Right atrium auricular region (tissue), 2 donors: Measurements from ENCODE around the gene EGFL6. TPM values are rescaled to one million over a fixed set of nuclear protein-coding genes. Genes with fewer than 3 reads are reported as not detected.

Experiments
- DNase-seq: peaks from one replicate; pipeline ENCODE4 v3.0.0-alpha.2; 2019; ENCODE audit warnings: low spot score
- H3K27ac ChIP-seq, 2 donors: fragments of 200-600 bp; sonication (generic); 1 replicate in 1 of 2; 2 replicates in 1 of 2; pipeline ENCODE4 v1.5.1; 2016 to 2019
- H3K27me3 ChIP-seq, 2 donors: fragments of 200-600 bp; sonication (generic); one replicate each; pipeline versions ENCODE4 v1.5.1 to v1.6.0; 2017 to 2019
- H3K36me3 ChIP-seq: fragments of 200-600 bp; sonication (generic); one replicate; pipeline ENCODE4 v1.5.1; 2016
- H3K4me1 ChIP-seq, 2 donors: fragments of 200-600 bp; sonication (generic); one replicate each; pipeline versions ENCODE4 v1.5.1 to v1.6.0; 2017 to 2019
- H3K4me3 ChIP-seq, 2 donors: fragments of 200-600 bp; sonication (generic); 1 replicate in 1 of 2; 2 replicates in 1 of 2; pipeline ENCODE4 v1.5.1; 2017 to 2019; ENCODE audit warnings: mild to moderate bottlenecking in 1 of 2, moderate library complexity in 1 of 2
- H3K9me3 ChIP-seq, 2 donors: fragments of 200-600 bp; sonication (generic); one replicate each; pipeline ENCODE4 v1.5.1; 2019
- total RNA-seq, 2 donors: library from RNA; depleted of rRNA; stranded (reverse); fragments of >200 nt; gene quantifications; one replicate each; pipeline ENCODE4 v1.1.0, GENCODE V29; 2016
- TF ChIP-seq, protein P1 (sequence below), 2 donors: fragments of 200-600 bp; sonication (generic); IDR thresholded peaks; one replicate each; pipeline ENCODE4 v1.5.1; 2019; ENCODE audit warnings: antibody characterized with exemption in 2 of 2

Gene EGFL6
- total RNA-seq, 2 donors from 2014 or later: not detected

DNA sequence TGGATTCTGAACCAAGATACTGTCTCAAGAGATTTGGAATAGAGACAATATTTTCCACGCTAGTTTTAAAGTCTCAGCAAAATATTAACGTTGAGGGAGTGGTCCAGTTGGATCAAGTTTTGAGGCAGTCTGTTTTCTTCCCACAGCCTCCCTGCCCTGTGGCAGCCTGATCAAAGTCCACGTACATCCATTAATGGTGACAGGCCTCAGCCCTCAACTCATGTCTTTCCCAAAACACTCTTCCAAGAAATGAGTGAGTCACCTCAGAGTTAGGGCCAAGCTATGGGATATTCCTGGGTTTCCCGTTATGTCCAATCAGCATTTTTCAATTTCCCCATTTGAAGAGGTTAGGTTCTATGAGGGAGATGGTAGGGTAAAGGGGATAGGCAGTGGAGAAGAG lies 28.5 kb downstream of the EGFL6 start:
- no peaks in the 10 kb centered on the region for H3K4me1 ChIP-seq
- no peak for DNase-seq
- H3K9me3 ChIP-seq: no peaks in the 10 kb centered on the region
- H3K27me3 ChIP-seq: no peaks in the 10 kb centered on the region
- no peaks in the 10 kb centered on the region for H3K36me3 ChIP-seq
- no peak overlapping the region for H3K4me3 ChIP-seq
- no peak overlapping the region for H3K27ac ChIP-seq
- TF ChIP-seq, protein P1, sequence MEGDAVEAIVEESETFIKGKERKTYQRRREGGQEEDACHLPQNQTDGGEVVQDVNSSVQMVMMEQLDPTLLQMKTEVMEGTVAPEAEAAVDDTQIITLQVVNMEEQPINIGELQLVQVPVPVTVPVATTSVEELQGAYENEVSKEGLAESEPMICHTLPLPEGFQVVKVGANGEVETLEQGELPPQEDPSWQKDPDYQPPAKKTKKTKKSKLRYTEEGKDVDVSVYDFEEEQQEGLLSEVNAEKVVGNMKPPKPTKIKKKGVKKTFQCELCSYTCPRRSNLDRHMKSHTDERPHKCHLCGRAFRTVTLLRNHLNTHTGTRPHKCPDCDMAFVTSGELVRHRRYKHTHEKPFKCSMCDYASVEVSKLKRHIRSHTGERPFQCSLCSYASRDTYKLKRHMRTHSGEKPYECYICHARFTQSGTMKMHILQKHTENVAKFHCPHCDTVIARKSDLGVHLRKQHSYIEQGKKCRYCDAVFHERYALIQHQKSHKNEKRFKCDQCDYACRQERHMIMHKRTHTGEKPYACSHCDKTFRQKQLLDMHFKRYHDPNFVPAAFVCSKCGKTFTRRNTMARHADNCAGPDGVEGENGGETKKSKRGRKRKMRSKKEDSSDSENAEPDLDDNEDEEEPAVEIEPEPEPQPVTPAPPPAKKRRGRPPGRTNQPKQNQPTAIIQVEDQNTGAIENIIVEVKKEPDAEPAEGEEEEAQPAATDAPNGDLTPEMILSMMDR (IDR thresholded peaks at IDR 0.05): no peak

DNA sequence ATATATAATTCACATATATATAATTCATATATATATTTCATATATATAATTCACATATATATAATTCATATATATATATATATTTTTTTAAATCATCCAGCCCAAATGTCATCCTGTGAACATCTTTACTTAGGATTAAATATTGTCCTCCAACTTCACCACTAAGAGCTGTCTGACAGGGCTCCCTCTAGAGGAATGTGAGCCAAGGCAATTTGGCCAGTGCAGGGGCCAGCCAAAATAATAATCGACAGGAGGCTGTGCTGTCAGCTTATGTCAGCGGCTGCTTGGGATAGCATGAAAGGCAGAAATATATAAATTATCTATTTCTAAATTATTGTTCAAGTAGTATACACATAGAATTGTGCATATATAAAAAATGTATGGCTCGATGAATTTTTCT lies 29.5 kb downstream of the EGFL6 start:
- H3K27me3 ChIP-seq: no peaks in the 10 kb centered on the region
- no peaks in the 10 kb centered on the region for H3K9me3 ChIP-seq
- H3K4me3 ChIP-seq: no peak overlapping the region
- TF ChIP-seq, protein P1 (IDR thresholded peaks at IDR 0.05): no peak
- no peak for DNase-seq
- H3K36me3 ChIP-seq: no peaks in the 10 kb centered on the region
- H3K4me1 ChIP-seq: no peaks in the 10 kb centered on the region
- no peak overlapping the region for H3K27ac ChIP-seq

DNA sequence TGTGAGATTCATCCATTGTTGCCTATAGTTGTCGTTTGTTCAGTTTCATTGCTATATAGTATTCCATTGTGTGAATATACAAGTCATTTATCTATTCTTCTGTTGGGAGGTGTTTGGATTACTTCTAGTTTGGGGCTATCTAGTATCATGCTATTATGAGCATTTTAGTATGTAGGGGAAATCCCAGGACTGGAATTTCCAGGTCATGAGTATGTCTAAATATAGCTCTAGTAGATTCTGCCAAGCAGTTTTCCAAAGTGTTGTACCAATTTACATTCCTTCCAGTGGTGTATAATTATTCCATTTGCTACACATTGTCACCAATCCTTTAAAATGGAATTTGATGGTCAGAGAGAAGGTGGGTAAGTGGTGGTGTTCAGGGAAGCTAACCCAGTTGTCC lies 30.1 kb downstream of the EGFL6 start:
- Histone ChIP-seq H3K27me3 (no peaks in the 10 kb centered on the region), H3K4me3 (no peak overlapping the region), H3K9me3 (no peaks in the 10 kb centered on the region), H3K36me3 (no peaks in the 10 kb centered on the region), H3K4me1 (no peaks in the 10 kb centered on the region), H3K27ac (no peak overlapping the region)
- DNase-seq: no peak
- TF ChIP-seq, protein P1 (IDR thresholded peaks at IDR 0.05): no peak

DNA sequence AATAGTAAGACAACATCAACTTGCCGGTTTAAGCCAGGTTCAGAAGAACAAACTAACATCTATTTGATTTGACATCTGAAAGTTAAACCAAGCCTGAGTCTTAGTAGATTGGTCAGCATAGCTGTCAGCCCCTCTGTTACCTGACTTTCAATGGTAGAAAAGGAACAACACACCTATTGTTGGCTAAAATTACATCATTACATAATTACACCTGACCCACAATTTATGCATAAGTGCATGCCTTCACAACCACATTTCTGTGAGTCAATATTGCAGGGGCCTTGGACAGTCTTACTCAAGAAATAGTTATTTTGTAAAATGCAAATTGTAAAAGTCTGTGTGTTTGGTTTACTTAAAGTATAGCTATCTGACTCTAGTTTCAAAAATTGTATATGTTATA lies 36.2 kb downstream of the EGFL6 start:
- Histone ChIP-seq H3K4me1 (no peaks in the 10 kb centered on the region), H3K27ac (no peak overlapping the region), H3K36me3 (no peaks in the 10 kb centered on the region), H3K9me3 (no peaks in the 10 kb centered on the region), H3K4me3 (no peak overlapping the region), H3K27me3 (no peaks in the 10 kb centered on the region)
- TF ChIP-seq, protein P1 (IDR thresholded peaks at IDR 0.05): no peak
- no peak for DNase-seq

DNA sequence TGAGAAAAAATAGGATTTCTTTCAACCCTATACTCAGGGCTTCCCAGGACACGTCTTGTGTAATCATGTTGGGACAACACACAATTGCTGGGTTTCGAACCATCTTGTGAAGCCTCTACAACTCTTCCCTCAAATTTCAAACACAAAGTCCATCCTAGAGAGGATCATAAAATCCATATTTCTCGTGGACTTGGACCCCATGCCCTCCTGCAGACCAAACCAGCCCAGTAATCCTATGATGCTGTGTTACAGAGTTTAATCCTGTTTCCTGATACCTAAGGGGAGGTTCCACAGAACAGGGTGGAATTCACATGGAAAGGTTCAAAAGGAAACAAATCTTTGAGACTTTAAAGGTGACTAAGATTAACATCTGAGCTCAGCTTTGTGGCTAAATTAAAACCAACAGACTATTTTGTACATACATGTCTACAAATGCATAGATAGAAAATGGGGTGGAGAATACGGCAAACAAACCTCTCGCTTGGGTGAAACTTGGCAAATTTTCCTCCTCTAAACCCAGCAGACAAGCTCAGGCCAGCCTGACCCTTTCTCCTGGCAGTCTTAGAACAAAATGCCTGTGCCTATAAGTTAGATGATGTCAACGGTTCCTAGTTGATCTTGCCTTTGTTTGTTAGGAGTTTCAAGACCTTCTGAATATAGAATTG lies 38.1 kb downstream of the EGFL6 start:
- Histone ChIP-seq H3K27me3 (no peaks in the 10 kb centered on the region), H3K4me3 (no peak overlapping the region), H3K9me3 (no peaks in the 10 kb centered on the region), H3K27ac (no peak overlapping the region), H3K36me3 (no peaks in the 10 kb centered on the region), H3K4me1 (no peaks in the 10 kb centered on the region)
- TF ChIP-seq, protein P1 (IDR thresholded peaks at IDR 0.05): no peak
- no peak for DNase-seq

DNA sequence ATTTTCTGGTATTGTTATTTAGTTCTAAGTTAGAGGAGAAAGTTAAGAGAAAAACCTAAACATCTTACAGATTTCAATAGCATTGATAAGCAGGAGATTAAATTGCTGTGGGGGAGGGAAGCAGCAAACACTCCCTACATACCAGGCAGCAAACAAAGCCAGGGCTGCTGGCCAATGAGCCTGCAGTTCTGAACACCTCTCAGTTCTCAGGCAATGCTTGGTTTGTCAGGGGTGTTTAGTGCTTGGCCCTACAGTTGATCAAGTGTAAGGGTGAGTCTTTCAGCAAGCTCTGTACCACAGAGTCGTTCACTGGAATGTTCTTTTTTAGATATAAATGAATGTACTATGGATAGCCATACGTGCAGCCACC lies 38.6 kb downstream of the EGFL6 start:
- H3K27me3 ChIP-seq: no peaks in the 10 kb centered on the region
- H3K36me3 ChIP-seq: no peaks in the 10 kb centered on the region
- no peaks in the 10 kb centered on the region for H3K4me1 ChIP-seq
- DNase-seq: no peak
- H3K4me3 ChIP-seq: no peak overlapping the region
- no peaks in the 10 kb centered on the region for H3K9me3 ChIP-seq
- TF ChIP-seq, protein P1 (IDR thresholded peaks at IDR 0.05): no peak
- H3K27ac ChIP-seq: no peak overlapping the region
